Embryonic facial prominence (tissue), 1 donor: ENCODE measurements around the gene PFKFB1.
"Not testable (repeated sequence)": the region's sequence is repeated elsewhere in the genome, so short reads cannot be mapped to it uniquely, and the experiment has no call there.

Source experiments
- DNase-seq: peaks from one replicate; pipeline ENCODE4 v3.0.0-alpha.2; 2016; ENCODE audit errors: extremely low spot score

The PFKFB1 gene

GRCh38 chrX:54992911-54993622 is 921 bp downstream of the PFKFB1 start:
- DNase-seq, result no peak

- no peak for DNase-seq
Measured at GRCh38 chrX:54991706-54992105, 2.3 kb downstream of the PFKFB1 start.

GRCh38 chrX:54983306-54983705 is 10.7 kb downstream of the PFKFB1 start:
- DNase-seq, result not testable (repeated sequence)

GRCh38 chrX:54980334-54980733 is 13.7 kb downstream of the PFKFB1 start:
- no peak for DNase-seq

GRCh38 chrX:54979432-54979831 is 14.6 kb downstream of the PFKFB1 start:
- no peak for DNase-seq

GRCh38 chrX:54978448-54978847 is 15.5 kb downstream of the PFKFB1 start:
- DNase-seq, result no peak

- no peak for DNase-seq
Measured at GRCh38 chrX:54977387-54977786, 16.6 kb downstream of the PFKFB1 start.

- DNase-seq, result no peak
Measured at GRCh38 chrX:54964766-54965497, 29.1 kb downstream of the PFKFB1 start.

GRCh38 chrX:54961750-54962149 is 32.2 kb downstream of the PFKFB1 start:
- no peak for DNase-seq

GRCh38 chrX:54950730-54951375 is 43.1 kb downstream of the PFKFB1 start:
- DNase-seq, result no peak

- DNase-seq, result no peak
Measured at GRCh38 chrX:54945224-54945623, 48.8 kb downstream of the PFKFB1 start.

GRCh38 chrX:54944816-54945215 is 49.2 kb downstream of the PFKFB1 start:
- no peak for DNase-seq

GRCh38 chrX:54937416-54937815 is 56.6 kb downstream of the PFKFB1 start:
- no peak for DNase-seq

- DNase-seq, result no peak
Measured at GRCh38 chrX:54935306-54935705, 58.7 kb downstream of the PFKFB1 start.

- no peak for DNase-seq
Measured at GRCh38 chrX:54934890-54935289, 59.1 kb downstream of the PFKFB1 start.

GRCh38 chrX:54934058-54934457 is 59.9 kb downstream of the PFKFB1 start:
- DNase-seq, result no peak

- DNase-seq, result no peak
Measured at GRCh38 chrX:54933150-54933826, 60.7 kb downstream of the PFKFB1 start.

GRCh38 chrX:54931107-54931506 is 62.9 kb downstream of the PFKFB1 start:
- DNase-seq, result no peak

GRCh38 chrX:54930291-54931049 is 63.5 kb downstream of the PFKFB1 start:
- no peak for DNase-seq

- no peak for DNase-seq
Measured at GRCh38 chrX:54928876-54929275, 65.1 kb downstream of the PFKFB1 start.

GRCh38 chrX:54926978-54927377 is 67.0 kb downstream of the PFKFB1 start:
- DNase-seq, result no peak

- no peak for DNase-seq
Measured at GRCh38 chrX:54923376-54923775, 70.6 kb downstream of the PFKFB1 start.
